Measurements from ENCODE around the gene MYO5A.

Gene MYO5A

DNA sequence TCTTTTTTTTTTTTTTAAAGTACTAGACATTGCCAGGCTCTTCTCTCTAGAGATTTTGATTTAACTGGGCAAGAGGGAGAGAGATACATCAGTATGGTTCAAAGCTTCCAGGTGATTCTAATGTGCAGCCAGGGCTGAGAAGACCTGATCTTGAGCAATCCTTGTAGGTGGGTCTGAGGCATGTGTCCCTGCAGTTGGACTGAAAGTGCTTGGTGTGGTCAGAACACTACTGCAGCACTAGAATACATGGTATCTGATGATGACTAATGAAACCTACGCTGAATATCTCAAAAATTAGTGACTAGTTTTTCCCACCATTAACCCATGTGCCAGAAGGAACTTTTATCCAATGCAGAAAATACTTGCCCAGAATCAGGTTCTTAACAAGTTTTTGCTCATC is 198.7 kb downstream of the MYO5A start:
- no peak for DNase-seq (ENCODE audit: low read depth, low spot score)

DNA sequence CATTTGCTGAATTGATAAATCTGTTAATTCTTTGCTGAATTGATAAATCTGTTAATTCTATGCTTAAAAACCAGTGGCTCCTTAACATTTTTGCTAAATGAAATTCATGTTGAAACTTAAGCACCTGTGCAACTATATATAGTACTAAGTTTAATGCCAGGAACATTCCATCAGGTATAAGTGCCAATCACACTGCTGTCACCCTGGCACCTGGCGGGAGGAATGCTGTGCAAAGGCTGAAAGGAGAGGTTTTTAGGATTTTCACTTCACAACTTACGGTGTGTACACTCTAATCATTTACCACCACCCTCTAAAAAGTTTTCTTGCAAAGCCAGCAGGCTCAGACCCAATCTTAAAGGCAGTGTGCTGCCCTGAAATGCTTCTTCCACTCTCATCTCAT is 199.5 kb downstream of the MYO5A start:
- DNase-seq (ENCODE audit: low read depth, low spot score): no peak

DNA sequence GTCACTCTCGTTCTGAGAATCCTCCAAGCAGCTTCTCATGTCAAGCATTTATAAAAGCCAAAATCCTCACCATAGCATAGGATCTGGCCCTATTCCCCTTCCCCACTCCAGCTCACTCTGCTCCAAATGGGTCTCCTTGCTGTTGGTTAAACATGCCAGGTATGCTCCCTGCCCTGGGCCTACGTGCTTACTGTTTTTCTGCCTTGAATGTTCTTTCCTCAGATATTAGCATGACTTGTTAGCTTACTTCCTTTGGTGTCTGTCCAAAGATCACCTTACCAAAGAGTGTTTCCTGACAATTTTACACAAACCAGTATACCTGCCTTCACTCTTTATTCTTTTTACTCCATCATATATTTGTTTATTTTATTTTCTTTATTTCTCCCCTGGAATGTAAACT is 200.0 kb downstream of the MYO5A start:
- no peak for DNase-seq (ENCODE audit: low read depth, low spot score)

DNA sequence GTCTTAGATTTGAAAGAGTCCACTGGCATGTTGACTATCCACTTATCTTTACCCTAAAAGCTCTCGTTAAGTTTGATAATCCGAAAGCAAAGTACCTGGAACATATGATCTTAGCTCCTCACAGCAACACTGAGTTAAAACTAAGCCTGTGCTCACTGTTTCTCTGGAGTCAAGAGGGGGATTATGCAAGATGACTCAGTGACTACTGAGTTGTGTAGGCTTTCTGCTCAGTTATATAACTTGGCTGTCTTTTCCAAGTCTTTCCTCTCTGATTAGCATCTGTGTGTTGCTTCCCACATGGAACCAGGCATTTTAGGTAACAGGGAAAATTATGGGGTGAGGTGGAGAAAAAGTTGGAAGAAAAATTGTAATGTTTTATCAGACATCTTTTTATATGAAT is 201.9 kb downstream of the MYO5A start:
- DNase-seq (ENCODE audit: low read depth, low spot score): no peak

DNA sequence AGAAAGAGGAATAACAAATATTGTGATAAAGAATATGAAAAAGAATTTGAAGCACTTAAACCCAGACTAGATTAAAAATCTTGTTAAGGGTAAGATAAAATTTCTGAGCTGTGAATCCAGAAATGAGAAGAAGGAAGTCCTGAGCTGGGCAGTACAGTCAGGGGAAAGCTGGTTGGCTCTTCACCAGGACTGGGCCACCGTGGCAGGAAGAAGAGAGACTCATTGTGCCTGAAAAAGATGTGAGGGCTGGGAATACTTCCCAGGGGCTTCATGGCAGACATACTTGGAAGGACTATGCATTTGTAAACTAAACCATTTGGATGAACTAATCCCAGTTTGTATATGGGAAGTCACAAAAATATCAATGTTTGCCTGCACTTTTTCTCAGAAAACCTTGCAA is 204.6 kb downstream of the MYO5A start:
- DNase-seq (ENCODE audit: low read depth, low spot score): no peak

DNA sequence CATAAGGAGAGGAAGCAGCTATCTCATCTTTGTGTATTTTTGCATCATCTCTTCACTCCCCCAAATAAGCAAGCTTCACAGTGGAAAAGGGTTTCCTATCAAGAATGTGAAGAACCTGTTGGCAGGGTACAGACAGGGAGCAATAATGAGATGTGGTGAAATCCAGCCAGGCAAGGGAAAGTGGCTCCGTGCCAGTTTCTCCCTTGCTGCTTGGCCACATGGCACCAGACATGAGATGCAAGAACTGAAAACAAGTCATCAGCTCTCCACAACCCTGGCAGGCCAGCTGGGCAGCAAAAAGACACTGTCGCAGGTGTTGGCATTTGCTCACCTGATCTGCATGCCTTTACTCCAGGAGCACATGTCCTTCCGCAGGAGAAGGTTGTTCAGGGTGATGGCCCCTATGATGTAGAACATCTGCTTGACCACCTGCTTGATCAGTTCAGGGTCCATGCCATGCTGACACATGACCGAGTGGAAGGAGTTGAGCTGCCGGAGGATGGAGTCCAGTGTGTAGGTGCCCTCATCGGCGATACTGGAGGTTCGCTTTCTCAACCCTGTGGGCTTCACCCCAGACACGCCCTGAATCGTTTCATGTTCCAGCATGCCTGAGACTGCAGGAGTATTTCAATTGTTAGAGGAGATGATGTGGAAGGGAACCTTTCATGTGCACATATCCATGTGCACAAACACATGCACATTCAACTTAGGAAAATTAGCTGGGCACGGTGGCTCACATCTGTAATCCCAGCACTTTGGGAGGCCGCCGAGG is 209.8 kb downstream of the MYO5A start:
- no peak for DNase-seq (ENCODE audit: low read depth, low spot score)

DNA sequence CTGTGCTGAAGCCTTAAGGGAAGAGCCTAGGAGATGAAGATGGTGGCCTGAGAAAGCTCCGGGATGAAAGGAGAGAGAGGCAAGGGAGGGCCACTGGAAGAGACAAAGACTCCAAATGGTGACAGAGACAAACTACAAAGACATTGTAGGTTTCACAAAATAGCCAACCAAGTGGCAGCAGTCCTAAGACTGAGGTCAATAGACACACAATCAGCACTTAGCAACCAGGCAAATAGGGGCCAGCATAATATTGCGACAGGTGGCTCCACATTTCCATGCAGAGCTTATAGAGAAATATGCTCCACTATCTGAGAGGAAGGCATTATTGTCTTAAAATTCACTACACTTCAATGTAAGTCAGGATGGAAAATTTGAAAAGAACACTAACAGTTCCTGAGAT is 211.0 kb downstream of the MYO5A start:
- DNase-seq (ENCODE audit: low read depth, low spot score): no peak

DNA sequence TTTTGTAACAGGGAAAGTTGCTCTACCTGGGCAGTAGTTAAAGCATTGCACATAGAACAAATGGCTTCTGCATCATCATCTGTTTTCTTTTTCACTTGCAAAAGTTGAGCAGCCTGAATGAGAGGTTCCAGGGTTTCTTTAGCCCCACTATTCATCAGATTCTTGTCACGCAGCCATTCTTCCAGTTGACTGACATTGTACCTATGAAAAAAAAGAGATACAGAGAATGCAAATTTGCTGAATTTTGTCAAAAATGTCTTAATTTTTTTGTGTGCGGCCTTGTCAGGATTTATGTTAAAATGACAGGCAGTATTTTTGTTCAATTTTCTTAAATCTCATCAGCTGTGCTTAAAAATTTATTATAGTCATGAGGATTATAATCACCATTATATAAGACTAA is 211.7 kb downstream of the MYO5A start:
- DNase-seq (ENCODE audit: low read depth, low spot score): no peak

DNA sequence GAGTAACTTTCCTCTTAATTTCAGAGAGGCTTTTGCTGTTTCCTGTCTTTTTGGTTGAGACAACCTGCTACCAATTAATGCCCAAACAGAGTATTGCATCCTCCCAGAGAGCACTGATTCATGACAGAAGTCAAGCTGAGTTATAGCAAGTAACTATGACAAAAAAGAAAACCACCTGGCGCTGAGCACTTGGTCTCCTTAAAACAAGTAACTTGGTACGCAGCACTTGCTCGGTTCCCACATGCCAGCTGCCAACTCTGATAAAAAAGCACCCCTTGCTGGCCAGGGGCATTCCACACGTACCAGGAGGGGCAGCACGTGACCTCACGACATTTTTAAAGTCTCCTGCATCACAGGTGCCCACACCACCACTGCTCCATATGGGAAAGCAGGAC is 219.5 kb downstream of the MYO5A start:
- DNase-seq (ENCODE audit: low read depth, low spot score): no peak

DNA sequence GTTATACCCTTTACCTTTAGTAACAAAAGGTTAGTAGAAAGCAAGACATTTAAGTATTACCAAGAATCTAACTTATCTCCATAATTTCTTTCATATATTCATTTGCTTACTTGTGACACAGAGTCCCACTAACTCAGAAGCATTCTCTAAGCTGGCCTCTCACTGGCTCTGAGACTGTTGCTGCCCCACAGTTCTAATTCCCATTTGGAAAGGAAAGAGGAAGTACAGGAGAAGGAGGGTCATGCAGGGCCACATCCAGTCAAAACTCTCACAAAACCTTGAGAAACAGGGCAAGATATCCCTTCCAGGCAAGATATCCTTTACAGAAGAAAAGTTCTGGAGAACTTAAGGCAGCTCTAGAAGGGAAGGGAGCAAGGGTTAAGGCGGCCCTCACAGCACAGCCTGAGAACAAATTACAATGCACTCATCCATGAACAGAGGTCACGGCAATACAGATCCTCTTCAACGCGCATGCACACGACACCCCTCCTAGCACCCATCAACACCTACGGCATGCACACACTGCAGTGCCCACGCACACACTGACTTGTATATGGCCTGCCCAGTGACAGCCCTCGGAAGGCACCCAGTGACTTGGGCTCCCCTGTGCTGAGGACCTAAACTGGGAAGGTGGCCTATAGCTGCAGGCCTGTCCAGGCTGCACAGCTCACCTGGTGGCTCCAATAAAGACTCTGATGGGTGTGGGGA is 220.1 kb downstream of the MYO5A start:
- no peak for DNase-seq (ENCODE audit: low read depth, low spot score)

DNA sequence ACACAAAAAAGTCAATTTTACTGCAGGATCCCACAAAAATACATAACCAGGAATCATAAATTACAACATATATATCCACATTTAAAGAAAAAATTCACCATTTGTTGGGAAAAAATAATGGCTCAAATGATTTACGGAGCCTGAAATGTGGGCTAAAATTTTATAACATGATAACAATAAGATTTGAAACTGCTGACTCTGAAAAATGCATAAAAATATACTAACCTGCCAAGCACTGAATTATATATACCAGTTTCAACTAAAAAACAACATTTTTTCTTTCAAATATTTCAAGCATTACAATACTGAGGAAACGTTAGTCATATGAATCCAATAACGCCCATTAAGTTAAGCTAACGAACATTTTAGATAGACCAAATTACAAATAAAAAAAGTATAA is 220.8 kb downstream of the MYO5A start:
- no peak for DNase-seq (ENCODE audit: low read depth, low spot score)

DNA sequence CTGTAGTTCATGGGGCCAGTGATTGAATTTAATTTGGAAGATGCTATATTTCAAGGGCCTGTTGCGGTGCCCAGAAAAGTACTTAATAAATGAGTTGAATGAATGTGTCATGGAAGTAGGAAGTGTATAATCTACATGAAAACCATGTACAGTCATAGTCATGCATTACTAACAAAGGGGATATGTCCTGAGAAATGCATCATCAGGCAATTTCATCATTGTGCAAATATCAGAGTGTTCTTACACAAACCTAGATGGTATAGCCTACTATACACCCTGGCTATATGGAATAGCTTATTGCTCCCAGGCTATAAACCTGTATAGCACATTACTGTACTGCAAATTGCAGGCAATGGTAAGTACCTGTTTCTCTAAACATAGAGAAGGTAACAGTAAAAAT is 222.4 kb downstream of the MYO5A start:
- no peak for DNase-seq (ENCODE audit: low read depth, low spot score)

DNA sequence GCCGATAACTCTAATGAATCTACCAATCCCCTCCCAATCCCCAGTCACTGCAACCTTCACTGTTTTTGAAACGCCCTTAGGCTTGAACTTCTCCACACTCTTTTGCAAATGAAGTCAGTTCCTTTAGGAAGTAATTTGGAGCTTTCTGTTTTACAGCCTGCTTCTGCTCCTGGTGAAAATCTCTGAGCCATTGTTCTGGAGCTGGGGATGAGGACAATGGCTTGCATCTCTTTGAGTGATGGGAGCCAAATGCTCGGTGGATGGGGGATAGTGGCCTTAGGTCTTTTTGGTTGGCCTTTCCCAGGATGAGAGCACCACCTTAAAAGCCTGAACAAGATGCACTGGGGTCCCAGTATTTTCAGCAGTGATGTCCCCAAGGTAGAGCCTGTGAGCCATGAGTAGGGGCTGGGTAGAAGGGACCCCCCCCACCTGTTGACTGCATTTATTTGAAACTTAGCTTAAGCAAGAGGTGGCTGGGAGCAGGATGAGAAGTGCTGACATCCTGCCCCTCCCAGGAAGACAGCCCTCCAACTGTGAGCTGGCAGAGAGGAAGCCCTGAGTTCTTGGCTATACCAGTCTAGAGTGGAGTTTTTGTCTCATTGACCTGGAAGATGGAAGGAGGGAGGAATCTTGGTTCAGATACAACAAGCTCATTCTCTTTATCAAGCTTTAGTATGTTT is 225.4 kb downstream of the MYO5A start:
- DNase-seq (ENCODE audit: low read depth, low spot score): no peak

DNA sequence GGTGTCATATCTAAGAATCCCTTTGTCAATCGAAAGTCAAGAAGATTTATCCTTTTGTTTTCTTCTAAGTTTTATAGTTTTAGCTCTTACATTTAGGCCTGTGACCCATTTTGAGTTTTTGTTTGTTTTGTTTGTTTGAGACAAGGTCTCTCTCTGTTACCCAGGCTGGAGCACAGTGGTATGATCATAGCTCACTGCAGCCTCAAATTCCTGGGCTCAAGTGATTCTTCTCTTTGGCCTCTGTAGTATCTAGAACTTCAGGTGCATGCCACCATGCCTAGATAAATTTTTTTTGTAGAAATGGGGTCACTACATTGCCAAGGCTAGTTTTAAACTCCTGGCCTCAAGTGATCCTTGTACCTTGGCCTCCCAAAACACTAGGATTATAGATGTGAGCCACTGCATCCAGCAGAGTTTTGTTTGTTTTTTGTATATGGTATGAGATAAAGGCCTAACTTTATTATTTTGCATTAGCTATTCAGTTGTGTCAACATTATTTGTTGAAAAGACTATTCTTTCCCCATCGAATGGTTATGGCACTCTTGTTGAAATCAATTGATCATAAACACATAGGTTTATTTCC is 227.3 kb downstream of the MYO5A start:
- DNase-seq (ENCODE audit: low read depth, low spot score): no peak

DNA sequence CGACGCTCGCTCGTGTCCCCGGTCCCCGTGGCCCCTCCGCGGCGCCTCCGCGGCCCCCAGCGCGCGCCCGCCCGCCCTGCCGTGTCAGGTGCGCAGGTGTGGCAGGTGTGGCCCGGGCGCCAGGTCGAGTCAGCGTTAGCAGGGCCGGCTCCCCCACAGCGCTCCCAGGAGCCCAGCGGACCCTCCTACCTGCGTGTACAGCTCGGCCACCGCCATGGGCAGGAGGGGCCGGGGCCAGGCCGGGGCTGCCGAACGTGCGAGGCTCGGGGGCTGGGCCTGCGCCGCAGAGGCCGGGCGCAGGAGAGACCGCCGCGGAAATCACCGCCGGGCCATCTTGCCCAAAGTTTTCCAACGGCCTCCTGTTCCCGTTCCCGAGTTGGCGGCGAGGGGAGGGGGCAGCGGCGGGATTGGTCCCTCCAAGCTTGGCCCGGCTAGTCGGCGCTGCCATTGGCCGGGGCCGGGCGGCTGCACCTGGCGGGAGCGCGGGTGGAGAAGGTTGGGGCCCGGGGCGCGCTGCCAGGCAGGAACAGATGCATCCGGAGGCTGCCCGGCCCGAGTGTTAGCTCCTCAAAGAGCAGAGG is 233.2 kb downstream of the MYO5A start, which contains the start of gene MYO5C:
Gene MYO5C, minus strand, starts transcription at position 384 of the 581 bp plus-strand sequence. Its CDS starts 168 bp downstream, at position 216.
- DNase-seq (ENCODE audit: low read depth, low spot score): no peak

DNA sequence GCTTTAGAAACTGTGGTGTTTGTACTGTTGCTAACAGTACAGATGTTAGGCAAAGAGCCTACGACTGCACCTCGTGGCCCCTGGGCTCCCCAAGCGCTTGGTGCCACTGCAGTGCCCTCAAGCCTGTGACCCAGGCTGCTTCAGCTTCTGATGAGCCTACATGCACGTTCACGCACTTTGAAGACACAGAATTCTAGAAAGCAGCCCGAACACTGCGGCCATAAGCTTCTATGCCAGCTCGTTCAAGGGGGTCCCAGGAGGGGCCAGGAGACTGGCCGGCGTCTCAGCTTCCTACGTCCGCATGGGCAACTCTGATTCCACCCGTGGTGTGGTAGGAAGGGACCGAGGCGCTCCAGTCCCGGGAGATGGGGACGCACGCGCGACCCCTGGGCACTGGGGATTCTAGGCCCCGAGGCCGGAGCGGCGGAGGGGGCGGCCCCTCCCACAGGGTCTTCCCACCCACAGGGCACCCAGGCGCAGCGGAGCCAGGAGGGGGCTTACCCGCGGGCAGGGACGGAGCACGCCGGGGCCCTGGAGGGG is 233.7 kb downstream of the MYO5A start:
- no peak for DNase-seq (ENCODE audit: low read depth, low spot score)

DNA sequence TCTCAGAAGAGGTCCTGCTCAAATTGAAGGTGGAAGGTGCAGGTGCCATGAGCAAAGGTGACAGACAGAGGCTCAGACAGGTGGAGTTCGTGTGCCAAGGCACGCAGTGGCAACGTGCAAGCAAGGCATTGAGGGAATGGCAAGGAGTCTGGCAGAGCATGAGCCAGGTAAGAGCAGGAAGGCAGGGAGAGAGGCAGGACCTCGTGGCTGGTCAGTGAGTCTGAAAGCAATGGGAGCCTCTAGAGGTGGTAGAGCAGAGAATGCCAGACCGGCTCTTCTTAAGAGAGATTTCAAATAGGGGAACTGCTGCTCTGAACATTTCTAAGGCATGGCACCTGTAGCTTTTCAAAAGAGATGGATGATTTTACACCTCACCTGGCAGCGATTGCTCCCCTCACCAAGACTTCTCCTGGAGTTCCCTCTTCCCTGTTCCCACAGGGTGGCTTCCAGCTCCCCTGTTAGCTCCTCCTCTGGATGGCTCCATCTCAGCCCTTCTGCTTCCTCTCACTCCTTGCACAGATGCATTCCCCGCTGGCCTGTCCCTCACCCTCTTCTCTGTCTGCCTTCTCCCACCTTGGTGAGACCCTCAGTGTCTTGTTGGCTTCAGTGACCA is 235.8 kb downstream of the MYO5A start:
- DNase-seq (ENCODE audit: low read depth, low spot score): no peak

DNA sequence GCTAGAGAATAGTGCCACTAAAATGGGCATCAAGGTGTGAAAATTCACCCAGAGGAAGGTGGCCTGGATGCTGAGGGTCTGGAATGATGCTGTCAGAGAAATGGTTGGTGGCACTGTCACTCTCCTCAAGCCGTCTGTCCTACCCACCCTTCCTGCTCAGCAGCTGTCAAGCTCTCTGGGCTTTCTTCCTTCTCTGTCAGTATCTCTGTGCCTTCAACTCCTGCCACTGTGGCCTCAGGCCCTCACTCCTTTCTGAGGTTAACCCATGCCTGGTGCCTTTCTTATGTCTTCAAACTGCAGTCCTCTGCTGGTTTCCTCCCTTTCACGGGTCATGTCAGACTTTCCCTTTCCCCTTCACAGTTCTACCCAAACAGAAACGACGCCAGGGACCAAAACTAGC is 237.5 kb downstream of the MYO5A start:
- DNase-seq (ENCODE audit: low read depth, low spot score): no peak

DNA sequence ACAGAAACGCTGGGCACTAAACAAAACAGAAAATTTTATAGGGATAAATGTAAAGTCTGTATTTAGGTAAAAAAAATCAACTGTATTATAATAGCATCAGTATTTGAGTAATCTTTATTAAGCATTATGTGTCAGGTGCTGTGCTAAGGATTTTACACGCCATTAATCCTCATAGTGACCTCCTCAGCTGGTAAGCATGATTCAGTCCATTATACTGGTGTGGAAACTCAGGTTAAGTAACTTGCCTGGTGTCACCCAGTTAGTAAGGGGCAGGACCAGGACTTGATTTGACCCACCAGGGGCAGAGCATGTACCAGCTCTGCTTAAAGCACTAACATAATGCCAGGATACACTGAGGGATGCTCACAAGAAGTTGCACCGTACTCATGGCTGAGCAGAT is 237.9 kb downstream of the MYO5A start:
- no peak for DNase-seq (ENCODE audit: low read depth, low spot score)

DNA sequence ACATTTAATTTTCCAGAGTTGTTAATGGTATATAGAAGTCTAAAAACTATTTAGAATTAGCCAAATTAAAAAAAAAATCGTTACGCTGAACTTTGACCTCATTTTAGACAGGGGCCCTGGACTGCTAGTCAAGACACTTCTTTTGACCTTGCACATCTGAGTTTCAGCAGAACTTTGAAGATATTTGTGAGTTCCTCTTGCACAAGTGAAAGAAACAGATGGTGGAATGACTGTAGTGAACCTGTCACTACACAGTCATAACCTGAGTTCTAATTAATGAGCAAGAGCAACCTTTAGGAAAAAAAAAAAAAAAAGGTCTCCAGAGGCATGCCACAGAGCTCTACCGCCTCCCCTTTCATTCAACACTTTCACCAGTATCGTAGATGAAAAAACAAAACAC is 238.4 kb downstream of the MYO5A start:
- DNase-seq (ENCODE audit: low read depth, low spot score): no peak

DNA sequence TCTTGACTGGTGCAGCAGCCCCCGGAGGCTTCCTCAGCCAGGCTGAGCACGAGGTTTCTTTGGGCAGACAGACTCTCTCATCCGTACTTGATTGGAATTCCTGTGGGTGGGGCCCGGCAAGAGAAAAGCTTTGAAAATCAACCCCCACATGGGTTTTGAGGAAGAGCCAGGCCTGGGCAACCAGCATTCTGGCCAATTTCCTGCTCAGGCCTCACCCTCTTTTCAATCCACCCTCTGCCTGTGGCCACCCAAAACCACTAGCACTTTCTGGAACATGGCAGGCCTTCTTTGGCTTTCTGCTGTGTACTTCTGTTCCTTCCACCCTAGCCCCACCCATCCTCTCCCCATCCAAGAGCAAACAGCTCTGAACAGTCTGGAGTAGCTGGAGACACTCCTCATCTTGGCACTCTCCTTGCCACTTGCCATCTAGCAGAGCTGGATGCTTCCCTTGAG is 239.0 kb downstream of the MYO5A start:
- DNase-seq (ENCODE audit: low read depth, low spot score): no peak

Measured in iPS DF 19.7 (cell line).